Activated naive CD4-positive, alpha-beta T cell treated with anti-CD3 and anti-CD28 coated beads, Interleukin-2, amount 50 U/mL, for 24 hours (primary cell): ENCODE measurements around the gene AEBP1.

ENCODE experiments used
- H3K27ac Mint-ChIP-seq: one replicate; pipeline ENCODE4 v1.8.0; 2021; ENCODE audit warnings: mild to moderate bottlenecking, mixed read lengths
- H3K27me3 Mint-ChIP-seq: one replicate; pipeline ENCODE4 v1.8.0; 2021; ENCODE audit warnings: mixed read lengths
- H3K36me3 Mint-ChIP-seq: one replicate; pipeline ENCODE4 v1.8.0; 2021; ENCODE audit warnings: mixed read lengths
- H3K4me1 Mint-ChIP-seq: one replicate; pipeline ENCODE4 v1.8.0; 2021; ENCODE audit warnings: mixed read lengths
- H3K4me3 Mint-ChIP-seq: one replicate; pipeline ENCODE4 v1.8.0; 2021; ENCODE audit warnings: mild to moderate bottlenecking, mixed read lengths
- H3K9me3 Mint-ChIP-seq: one replicate; pipeline ENCODE4 v1.8.0; 2021; ENCODE audit warnings: mixed read lengths

The AEBP1 gene

DNA sequence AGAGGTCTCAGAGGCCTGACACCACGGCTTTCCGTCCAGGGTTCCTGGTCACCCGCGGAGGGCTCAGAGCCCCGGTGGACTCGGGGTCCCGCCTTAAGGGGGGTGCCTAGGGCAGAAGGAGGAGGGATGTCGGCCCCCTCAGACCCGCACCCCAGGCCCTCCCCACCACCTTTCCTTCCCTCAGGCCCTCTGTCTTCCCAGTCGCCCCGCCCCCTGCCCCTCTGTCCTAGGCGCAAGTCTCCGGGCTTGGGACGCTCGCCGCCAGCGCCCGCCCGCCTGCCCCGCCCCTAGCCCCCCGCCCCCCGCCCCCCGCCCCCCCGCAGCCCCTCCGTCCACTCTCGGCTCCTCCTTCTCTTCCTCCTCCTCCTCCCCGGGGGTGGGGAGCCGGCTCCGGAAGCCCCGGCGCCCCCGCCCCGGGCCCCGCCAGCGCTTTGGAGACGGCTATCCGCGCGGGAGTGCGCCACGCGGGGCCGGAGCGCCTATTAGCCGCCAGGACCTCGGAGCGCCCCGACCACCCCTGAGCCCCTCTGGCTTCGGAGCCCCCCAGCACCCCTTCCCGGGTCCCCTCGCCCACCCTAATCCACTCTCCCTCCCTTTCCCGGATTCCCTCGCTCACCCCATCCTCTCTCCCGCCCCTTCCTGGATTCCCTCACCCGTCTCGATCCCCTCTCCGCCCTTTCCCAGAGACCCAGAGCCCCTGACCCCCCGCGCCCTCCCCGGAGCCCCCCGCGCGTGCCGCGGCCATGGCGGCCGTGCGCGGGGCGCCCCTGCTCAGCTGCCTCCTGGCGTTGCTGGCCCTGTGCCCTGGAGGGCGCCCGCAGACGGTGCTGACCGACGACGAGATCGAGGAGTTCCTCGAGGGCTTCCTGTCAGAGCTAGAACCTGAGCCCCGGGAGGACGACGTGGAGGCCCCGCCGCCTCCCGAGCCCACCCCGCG is at the start of gene AEBP1:
TSS of gene AEBP1 (plus strand) at position 423 of the 937 bp plus-strand sequence. CDS start at position 744, 321 bp downstream.
- Mint-ChIP-seq H3K4me3 (peak within 1 kb of the TSS; percentile 85), H3K27me3 (no peaks in the 10 kb centered on the region), H3K4me1 (peaks cover 20% of the 10 kb centered on the region), H3K27ac (peak within 1 kb of the TSS; percentile 77), H3K36me3 (no peaks in the 10 kb centered on the region), H3K9me3 (no peaks in the 10 kb centered on the region)

DNA sequence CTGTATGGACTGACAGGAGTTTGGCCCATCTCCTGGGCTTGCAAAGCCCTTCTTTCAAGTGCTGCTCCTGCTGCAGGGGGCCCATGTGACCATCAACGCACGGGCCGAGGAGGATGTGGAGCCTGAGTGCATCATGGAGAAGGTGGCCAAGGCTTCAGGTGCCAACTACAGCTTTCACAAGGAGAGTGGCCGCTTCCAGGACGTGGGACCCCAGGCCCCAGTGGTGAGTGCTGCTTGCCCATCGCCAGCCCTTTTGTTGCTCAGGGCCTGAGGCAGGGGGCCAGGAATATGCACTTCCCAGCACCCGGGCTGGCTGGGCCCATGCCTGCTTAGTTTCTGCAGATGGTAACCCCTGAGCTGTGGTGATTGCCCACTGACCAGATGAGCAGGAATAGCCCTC is 47.5 kb upstream of the AEBP1 start:
- Mint-ChIP-seq H3K4me1 (peaks cover 31% of the 10 kb centered on the region), H3K27me3 (no peaks in the 10 kb centered on the region), H3K4me3 (no peak overlapping the region), H3K27ac (no peak overlapping the region), H3K36me3 (peaks cover 17% of the 10 kb centered on the region), H3K9me3 (no peaks in the 10 kb centered on the region)

DNA sequence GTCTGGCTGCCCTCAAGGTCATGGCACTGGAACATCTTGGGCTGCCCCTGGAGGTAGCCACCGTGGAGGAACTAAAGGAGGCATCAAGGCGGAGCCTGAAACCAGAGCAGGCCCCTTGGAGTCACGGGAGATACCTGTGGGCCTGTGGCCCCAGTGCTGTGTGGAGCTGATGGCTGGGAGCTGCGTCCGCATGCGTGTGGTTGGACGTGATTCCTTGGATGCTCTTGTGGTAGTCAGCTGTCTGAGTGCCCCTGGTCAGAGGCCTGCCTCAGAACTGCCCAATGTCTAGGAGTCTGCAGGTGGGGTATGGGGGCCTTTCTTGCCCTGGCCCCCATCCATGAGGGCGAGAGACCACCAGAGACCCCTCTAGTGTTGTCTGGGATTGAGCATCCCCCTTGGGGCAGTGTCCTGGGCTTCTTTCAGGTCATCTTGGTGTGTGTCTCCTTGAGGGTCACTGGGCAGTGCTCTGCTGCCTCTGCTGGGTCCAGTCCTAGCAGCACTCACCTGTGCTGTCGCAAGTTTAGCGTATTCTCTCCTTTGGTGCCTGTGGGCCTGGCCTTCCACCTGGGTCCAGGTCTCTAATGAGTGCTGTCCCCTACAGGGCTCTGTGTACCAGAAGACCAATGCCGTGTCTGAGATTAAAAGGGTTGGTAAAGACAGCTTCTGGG is 46.8 kb upstream of the AEBP1 start:
- Mint-ChIP-seq H3K36me3 (peaks cover 14% of the 10 kb centered on the region), H3K4me3 (no peak overlapping the region), H3K27me3 (no peaks in the 10 kb centered on the region), H3K27ac (no peak overlapping the region), H3K4me1 (peaks cover 25% of the 10 kb centered on the region), H3K9me3 (no peaks in the 10 kb centered on the region)

DNA sequence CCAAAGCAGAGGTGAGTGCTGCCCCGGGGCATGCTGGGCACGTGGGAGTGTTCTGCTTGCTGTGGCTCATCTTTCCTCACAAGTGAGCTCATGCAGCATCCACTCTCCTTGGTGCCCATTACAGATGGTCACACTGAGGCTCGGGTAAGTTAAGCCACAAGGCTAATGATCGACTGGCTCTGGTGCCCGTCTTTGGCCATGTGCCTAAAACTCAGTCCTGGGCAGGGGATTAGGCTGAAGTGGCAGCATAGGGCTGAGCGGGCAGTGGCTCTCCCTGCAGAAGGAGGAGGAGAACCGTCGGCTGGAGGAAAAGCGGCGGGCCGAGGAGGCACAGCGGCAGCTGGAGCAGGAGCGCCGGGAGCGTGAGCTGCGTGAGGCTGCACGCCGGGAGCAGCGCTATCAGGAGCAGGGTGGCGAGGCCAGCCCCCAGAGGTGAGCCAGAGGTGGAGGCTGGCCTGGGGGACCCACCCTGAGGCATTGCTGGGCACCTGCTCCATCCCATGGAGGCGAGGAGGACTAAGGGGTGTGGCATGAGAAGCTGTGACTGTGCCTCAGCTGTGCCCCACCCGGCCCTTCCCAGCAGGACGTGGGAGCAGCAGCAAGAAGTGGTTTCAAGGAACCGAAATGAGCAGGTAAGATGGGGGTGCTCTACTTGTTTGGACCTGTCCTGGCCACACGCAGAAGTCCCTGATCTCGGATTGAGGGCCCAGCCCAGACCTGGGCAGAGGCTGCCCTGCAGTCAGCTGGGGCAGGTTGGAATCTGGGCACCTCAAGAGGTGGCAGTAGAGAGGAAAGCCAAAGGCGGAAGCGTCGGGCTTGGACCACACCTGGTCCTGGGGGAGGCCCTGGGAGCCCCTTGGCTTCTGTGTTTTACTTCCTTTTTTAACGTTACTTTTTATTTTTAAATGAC is 46.0 kb upstream of the AEBP1 start:
- H3K9me3 Mint-ChIP-seq, result no peaks in the 10 kb centered on the region
- peaks cover 14% of the 10 kb centered on the region for H3K36me3 Mint-ChIP-seq
- peaks cover 18% of the 10 kb centered on the region for H3K4me1 Mint-ChIP-seq
- H3K27me3 Mint-ChIP-seq, result no peaks in the 10 kb centered on the region
- no peak overlapping the region for H3K27ac Mint-ChIP-seq
- H3K4me3 Mint-ChIP-seq, result no peak overlapping the region

DNA sequence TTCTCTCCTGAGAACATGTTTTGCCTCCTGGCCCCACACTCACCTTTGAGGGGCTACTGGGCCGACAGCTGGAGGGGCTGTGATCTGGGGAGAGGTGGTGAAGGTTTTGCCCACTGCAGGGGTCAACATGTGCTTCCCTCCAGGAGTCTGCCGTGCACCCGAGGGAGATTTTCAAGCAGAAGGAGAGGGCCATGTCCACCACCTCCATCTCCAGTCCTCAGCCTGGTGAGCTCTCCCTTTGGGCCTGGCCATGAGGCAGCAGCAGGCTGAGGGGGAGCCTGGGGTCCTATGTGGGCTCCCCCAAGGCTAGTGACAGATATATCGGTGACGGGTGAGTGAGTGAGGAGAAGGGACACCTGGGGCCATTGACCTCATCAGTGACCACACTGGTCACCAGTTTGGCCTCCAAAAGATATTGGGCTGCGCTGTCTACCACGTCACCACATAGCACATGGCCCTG is 45.4 kb upstream of the AEBP1 start:
- H3K9me3 Mint-ChIP-seq, result no peaks in the 10 kb centered on the region
- no peak overlapping the region for H3K4me3 Mint-ChIP-seq
- peak overlapping the region; percentile 35 for H3K27ac Mint-ChIP-seq
- H3K36me3 Mint-ChIP-seq, result peaks cover 14% of the 10 kb centered on the region
- H3K27me3 Mint-ChIP-seq, result no peaks in the 10 kb centered on the region
- peaks cover 18% of the 10 kb centered on the region for H3K4me1 Mint-ChIP-seq

DNA sequence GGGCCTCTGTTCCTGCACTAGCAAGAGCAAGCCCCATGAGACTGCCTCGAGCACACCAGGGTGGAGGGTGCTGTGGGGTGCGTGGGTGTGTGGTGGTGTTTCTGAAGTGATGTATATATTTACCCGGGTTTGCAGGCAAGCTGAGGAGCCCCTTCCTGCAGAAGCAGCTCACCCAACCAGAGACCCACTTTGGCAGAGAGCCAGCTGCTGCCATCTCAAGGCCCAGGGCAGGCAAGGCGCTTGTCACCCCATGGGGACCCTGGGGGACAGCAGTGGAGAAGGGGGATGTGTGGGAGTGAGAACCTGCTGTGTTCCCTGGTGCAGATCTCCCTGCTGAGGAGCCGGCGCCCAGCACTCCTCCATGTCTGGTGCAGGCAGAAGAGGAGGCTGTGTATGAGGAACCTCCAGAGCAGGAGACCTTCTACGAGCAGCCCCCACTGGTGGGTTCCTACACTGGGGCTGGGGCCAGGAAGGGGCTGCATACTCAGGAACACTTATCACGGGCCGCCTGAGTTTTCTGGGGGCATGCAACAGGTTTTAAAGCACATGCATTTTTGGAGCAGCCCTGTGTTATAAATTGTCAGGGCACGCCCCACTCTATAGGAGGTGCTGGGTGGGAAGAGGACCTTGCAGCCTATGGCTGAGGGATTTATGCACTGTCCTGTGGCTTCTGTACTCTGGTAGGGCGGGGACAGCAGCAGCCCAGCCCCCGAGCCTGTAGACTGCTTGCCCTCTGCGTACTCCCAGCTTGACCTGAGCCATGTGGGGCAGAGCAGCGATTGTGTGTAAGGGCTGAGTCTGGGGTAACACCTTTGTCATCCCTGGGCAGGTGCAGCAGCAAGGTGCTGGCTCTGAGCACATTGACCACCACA is 44.7 kb upstream of the AEBP1 start:
- Mint-ChIP-seq H3K4me3 (no peak overlapping the region), H3K9me3 (no peaks in the 10 kb centered on the region), H3K36me3 (peaks cover 14% of the 10 kb centered on the region), H3K27ac (peak overlapping the region; percentile 41), H3K27me3 (no peaks in the 10 kb centered on the region), H3K4me1 (peaks cover 18% of the 10 kb centered on the region)

DNA sequence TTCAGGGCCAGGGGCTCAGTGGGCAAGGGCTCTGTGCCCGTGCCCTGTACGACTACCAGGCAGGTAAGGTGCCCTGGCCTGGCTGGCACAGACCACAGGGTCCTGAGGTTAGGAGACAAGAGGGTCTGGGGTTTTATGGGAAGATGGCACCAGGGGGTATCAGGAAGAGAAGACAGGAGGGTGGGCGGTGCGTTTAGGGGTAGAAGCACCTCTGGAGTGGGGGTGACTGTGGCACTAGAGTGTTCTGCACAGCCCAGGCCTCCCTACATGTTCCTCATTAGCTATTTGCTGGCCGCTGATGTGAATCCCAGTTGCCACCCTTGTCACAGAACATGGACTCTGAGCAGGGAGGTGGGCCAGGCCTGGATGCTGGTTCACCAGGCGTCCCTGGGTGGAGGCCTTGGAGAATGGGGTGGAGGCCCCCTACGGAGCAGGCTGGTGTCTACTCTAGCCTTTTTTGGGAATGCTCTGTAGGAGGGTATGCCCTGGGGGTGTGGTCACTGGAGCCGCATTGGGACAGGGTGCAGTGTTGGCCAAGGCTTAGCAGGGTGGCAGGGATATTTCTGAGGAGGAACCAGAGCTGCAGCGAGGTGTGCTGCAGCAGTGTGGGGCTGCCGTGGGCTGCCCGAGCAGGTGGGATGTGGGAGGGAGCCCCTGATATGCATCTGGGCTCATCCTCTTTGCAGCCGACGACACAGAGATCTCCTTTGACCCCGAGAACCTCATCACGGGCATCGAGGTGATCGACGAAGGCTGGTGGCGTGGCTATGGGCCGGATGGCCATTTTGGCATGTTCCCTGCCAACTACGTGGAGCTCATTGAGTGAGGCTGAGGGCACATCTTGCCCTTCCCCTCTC is 43.8 kb upstream of the AEBP1 start:
- Mint-ChIP-seq H3K4me3 (no peak overlapping the region), H3K4me1 (peaks cover 14% of the 10 kb centered on the region)

DNA sequence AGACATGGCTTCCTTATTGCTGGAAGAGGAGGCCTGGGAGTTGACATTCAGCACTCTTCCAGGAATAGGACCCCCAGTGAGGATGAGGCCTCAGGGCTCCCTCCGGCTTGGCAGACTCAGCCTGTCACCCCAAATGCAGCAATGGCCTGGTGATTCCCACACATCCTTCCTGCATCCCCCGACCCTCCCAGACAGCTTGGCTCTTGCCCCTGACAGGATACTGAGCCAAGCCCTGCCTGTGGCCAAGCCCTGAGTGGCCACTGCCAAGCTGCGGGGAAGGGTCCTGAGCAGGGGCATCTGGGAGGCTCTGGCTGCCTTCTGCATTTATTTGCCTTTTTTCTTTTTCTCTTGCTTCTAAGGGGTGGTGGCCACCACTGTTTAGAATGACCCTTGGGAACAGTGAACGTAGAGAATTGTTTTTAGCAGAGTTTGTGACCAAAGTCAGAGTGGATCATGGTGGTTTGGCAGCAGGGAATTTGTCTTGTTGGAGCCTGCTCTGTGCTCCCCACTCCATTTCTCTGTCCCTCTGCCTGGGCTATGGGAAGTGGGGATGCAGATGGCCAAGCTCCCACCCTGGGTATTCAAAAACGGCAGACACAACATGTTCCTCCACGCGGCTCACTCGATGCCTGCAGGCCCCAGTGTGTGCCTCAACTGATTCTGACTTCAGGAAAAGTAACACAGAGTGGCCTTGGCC is 43.0 kb upstream of the AEBP1 start:
- H3K4me3 Mint-ChIP-seq, result no peak overlapping the region
- no peaks in the 10 kb centered on the region for H3K9me3 Mint-ChIP-seq
- H3K36me3 Mint-ChIP-seq, result peaks cover 8% of the 10 kb centered on the region
- peaks cover 13% of the 10 kb centered on the region for H3K4me1 Mint-ChIP-seq
- no peaks in the 10 kb centered on the region for H3K27me3 Mint-ChIP-seq
- peak overlapping the region; percentile 12 for H3K27ac Mint-ChIP-seq

More for the DNA sequence above, 43.8 kb upstream of the AEBP1 start:
- no peaks in the 10 kb centered on the region for H3K27me3 Mint-ChIP-seq
- peak overlapping the region; percentile 41 for H3K27ac Mint-ChIP-seq
- H3K9me3 Mint-ChIP-seq, result no peaks in the 10 kb centered on the region
- peaks cover 10% of the 10 kb centered on the region for H3K36me3 Mint-ChIP-seq

DNA sequence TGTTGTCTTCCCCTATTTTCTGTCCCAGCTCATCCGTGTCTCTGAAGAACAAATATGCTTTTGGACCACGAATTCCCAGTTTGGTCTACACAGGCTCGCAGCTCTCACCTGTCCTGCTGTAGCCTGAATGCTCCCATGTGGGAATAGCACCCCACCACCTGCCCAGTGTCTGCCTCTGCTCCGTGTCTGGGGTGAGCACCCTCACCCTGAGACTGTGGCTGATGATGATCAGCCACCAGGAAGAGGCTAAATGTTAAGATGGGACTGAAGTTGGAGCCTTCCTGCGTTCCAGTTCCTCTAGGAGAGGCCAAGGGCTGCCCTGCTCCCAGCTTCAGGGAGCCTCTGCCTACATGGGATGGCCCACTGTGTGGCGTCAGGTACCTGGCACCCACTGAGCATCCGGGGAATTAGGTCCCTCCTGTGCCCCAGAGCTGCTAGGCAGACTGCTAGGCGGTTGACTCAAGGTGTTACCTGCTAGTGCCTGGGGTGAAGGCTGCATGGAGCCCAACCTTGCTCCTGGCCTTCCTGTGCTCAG is 42.4 kb upstream of the AEBP1 start:
- H3K4me1 Mint-ChIP-seq, result peaks cover 13% of the 10 kb centered on the region
- H3K27ac Mint-ChIP-seq, result no peak overlapping the region
- H3K27me3 Mint-ChIP-seq, result no peaks in the 10 kb centered on the region

DNA sequence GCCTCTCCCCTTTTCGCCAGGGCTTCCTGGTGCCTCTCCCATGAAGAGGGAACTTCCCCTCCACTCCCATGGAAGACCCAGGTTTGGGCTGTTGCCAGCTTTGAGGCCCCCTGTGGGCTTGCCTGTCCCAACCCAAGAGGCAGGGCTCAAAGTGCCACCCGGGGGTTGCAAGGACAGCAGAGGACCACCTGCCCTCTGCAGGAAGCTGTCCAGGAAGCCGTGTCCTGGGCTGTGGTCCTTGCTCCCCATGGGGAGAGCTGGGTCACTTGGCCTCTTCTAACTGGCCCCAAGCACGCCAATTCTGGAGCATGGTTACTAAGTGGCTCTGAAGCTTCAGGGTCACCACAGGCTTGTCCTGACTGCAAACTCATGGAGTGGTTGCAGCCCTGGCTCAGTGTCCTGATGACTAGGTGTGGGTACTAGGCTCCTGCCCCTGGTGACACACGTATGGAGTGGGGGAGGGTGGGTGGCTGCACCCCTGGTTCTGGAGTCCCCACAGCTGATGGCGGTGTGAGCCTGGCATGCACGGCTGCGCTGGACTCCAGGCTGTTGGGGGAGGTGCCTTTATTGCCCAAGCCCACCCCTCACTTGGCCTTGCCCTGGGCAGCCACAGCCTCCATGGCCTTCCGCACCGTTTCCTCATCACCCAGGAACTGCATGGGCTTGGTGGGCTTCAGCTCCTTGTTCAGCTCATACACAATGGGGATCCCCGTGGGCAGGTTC is 41.8 kb upstream of the AEBP1 start:
- H3K9me3 Mint-ChIP-seq, result no peaks in the 10 kb centered on the region
- peaks cover 6% of the 10 kb centered on the region for H3K36me3 Mint-ChIP-seq
- no peak overlapping the region for H3K27ac Mint-ChIP-seq
- no peaks in the 10 kb centered on the region for H3K27me3 Mint-ChIP-seq
- no peak overlapping the region for H3K4me3 Mint-ChIP-seq
- peaks cover 18% of the 10 kb centered on the region for H3K4me1 Mint-ChIP-seq

More for the DNA sequence above, 42.4 kb upstream of the AEBP1 start:
- Mint-ChIP-seq H3K4me3 (no peak overlapping the region), H3K36me3 (peaks cover 6% of the 10 kb centered on the region), H3K9me3 (no peaks in the 10 kb centered on the region)

DNA sequence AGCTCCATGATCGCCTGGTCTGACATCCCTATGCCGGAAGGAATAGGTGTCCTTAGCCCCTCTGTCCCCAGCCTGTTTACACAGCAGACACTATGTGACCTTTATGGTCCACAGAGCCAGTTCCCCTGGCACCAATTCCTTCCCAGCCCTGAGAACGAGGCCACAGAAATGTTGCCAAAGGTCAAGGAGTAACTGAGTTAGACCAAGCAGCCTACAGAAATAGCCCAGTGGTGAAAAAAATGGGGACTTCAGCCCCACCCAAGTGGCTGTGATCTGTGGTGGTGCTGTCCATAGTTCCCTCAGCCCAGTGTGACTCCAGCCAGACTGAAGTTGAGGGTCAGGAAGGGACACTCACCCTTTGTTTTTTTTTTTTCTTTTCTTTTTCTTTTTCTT is 41.2 kb upstream of the AEBP1 start:
- Mint-ChIP-seq H3K27me3 (no peaks in the 10 kb centered on the region), H3K9me3 (no peaks in the 10 kb centered on the region), H3K4me3 (no peak overlapping the region), H3K4me1 (peaks cover 24% of the 10 kb centered on the region), H3K36me3 (peaks cover 3% of the 10 kb centered on the region), H3K27ac (no peak overlapping the region)

DNA sequence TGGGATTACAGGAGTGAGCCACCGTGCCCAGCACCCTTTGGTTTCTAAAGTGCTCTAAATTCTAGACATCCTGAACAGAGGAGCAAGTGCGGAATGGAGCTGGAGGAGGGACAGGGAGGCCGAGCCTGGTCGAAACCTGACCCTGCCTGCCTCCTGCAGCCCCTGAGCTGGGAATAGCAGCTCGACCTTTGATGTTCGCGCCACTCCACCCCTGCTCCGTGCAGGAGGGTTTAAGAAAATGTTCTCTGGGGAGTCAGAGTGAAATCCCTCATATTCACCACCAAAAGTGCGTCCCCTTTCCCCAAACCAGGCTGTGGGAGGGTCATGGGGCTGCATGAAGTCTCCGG is 40.6 kb upstream of the AEBP1 start:
- Mint-ChIP-seq H3K4me1 (peaks cover 30% of the 10 kb centered on the region), H3K36me3 (no peaks in the 10 kb centered on the region), H3K4me3 (no peak overlapping the region), H3K27me3 (no peaks in the 10 kb centered on the region), H3K9me3 (no peaks in the 10 kb centered on the region), H3K27ac (no peak overlapping the region)
